Neural progenitor cell (in vitro differentiated cells): Measurements from ENCODE around the gene NIN. TPM values are rescaled to one million over a fixed set of nuclear protein-coding genes. Genes with fewer than 3 reads are reported as not detected.

Source experiments
- DNase-seq: peaks from one replicate; pipeline ENCODE4 v3.0.0-alpha.2; 2016; ENCODE audit warnings: low spot score
- H2AFZ ChIP-seq: fragments of 200-600 bp; sonication (generic); replicated peaks from 2 replicates; pipeline ENCODE4 v1.6.1; 2016; ENCODE audit warnings: antibody characterized with exemption
- H3F3A ChIP-seq: fragments of 200-600 bp; sonication (generic); 2 replicates; pipeline ENCODE4 v1.6.1; 2016; ENCODE audit warnings: antibody characterized with exemption, low read depth
- H3K27ac ChIP-seq: fragments of 200-600 bp; sonication (generic); 2 replicates; pipeline ENCODE4 v1.5.1; 2016; ENCODE audit warnings: mild to moderate bottlenecking
- H3K27me3 ChIP-seq: fragments of 200-600 bp; sonication (generic); 2 replicates; pipeline ENCODE4 v1.6.1; 2016; ENCODE audit warnings: mild to moderate bottlenecking, moderate library complexity
- H3K36me3 ChIP-seq: fragments of 200-600 bp; sonication (generic); 2 replicates; pipeline ENCODE4 v1.5.1; 2016
- H3K4me1 ChIP-seq: fragments of 200-600 bp; sonication (generic); 2 replicates; pipeline ENCODE4 v1.6.1; 2016; ENCODE audit warnings: mixed run types
- H3K4me2 ChIP-seq: fragments of 200-600 bp; sonication (generic); 2 replicates; pipeline ENCODE4 v1.6.1; 2016
- H3K4me3 ChIP-seq: fragments of 200-600 bp; sonication (generic); 2 replicates; pipeline ENCODE4 v1.5.1; 2016
- H3K79me2 ChIP-seq: fragments of 200-600 bp; sonication (generic); 2 replicates; pipeline ENCODE4 v1.6.1; 2016; ENCODE audit warnings: low read depth
- H3K9ac ChIP-seq: fragments of 200-600 bp; sonication (generic); 2 replicates; pipeline ENCODE4 v1.6.1; 2016
- H3K9me3 ChIP-seq: fragments of 200-600 bp; sonication (generic); 2 replicates; pipeline ENCODE4 v1.5.1; 2016; ENCODE audit warnings: low read depth
- H4K20me1 ChIP-seq: fragments of 200-600 bp; sonication (generic); 2 replicates; pipeline ENCODE4 v1.6.1; 2016; ENCODE audit warnings: low read depth
- H3K27ac Mint-ChIP-seq: 3 replicates; pipeline ENCODE4 v1.8.0; 2021; ENCODE audit warnings: mixed read lengths
- H3K27me3 Mint-ChIP-seq: 2 replicates; pipeline ENCODE4 v1.8.0; 2022; ENCODE audit warnings: low read depth, mild to moderate bottlenecking, inconsistent platforms, moderate library complexity, mixed read lengths; ENCODE audit not compliant: insufficient read depth
- H3K36me3 Mint-ChIP-seq: 3 replicates; pipeline ENCODE4 v1.8.0; 2021; ENCODE audit warnings: mixed read lengths
- H3K4me1 Mint-ChIP-seq: 3 replicates; pipeline ENCODE4 v1.8.0; 2021; ENCODE audit warnings: mixed read lengths
- H3K4me3 Mint-ChIP-seq: 3 replicates; pipeline ENCODE4 v1.8.0; 2021; ENCODE audit warnings: mild to moderate bottlenecking, moderate library complexity, mixed read lengths
- H3K9me3 Mint-ChIP-seq: 3 replicates; pipeline ENCODE4 v1.8.0; 2020; ENCODE audit warnings: mixed read lengths
- EZH2 ChIP-seq: fragments of 200-600 bp; sonication (generic); IDR thresholded peaks from 2 replicates; pipeline ENCODE4 v1.6.1; 2017; ENCODE audit warnings: antibody characterized with exemption, mild to moderate bottlenecking, moderate library complexity
- EZH2phosphoT487 ChIP-seq: fragments of 200-600 bp; sonication (generic); IDR thresholded peaks from 2 replicates; pipeline ENCODE4 v1.6.1; 2017; ENCODE audit warnings: antibody characterized with exemption
- total RNA-seq: library from RNA; depleted of rRNA; stranded (reverse); fragments of >200 nt; gene quantifications from 2 replicates; pipeline ENCODE4 v1.2.3, GENCODE V29; 2015; ENCODE audit warnings: low replicate concordance
- TF ChIP-seq, protein P1 (sequence below): fragments of 200-600 bp; sonication (generic); IDR thresholded peaks from 2 replicates; pipeline ENCODE4 v1.5.1; 2017; ENCODE audit warnings: antibody characterized with exemption, mild to moderate bottlenecking

The NIN gene
- total RNA-seq, 1 donor from 2014 or later: 49.0 TPM

- TF ChIP-seq, protein P1, sequence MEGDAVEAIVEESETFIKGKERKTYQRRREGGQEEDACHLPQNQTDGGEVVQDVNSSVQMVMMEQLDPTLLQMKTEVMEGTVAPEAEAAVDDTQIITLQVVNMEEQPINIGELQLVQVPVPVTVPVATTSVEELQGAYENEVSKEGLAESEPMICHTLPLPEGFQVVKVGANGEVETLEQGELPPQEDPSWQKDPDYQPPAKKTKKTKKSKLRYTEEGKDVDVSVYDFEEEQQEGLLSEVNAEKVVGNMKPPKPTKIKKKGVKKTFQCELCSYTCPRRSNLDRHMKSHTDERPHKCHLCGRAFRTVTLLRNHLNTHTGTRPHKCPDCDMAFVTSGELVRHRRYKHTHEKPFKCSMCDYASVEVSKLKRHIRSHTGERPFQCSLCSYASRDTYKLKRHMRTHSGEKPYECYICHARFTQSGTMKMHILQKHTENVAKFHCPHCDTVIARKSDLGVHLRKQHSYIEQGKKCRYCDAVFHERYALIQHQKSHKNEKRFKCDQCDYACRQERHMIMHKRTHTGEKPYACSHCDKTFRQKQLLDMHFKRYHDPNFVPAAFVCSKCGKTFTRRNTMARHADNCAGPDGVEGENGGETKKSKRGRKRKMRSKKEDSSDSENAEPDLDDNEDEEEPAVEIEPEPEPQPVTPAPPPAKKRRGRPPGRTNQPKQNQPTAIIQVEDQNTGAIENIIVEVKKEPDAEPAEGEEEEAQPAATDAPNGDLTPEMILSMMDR: no peak
- TF ChIP-seq EZH2 (no peak), EZH2phosphoT487 (no peak)
- Mint-ChIP-seq H3K27ac (peak overlapping the region; percentile 55), H3K4me3 (peak overlapping the region; percentile 20), H3K27me3 (peaks cover 4% of the 10 kb centered on the region), H3K4me1 (peaks cover 47% of the 10 kb centered on the region), H3K9me3 (no peaks in the 10 kb centered on the region), H3K36me3 (peaks cover 9% of the 10 kb centered on the region)
- Histone ChIP-seq H3K4me3 (no peak overlapping the region), H3K4me2 (peak overlapping the region; percentile 34), H3K27ac (peak overlapping the region; percentile 64), H3K36me3 (no peaks in the 10 kb centered on the region), H3F3A (peaks cover 53% of the 10 kb centered on the region), H3K27me3 (no peaks in the 10 kb centered on the region), H3K9ac (no peak overlapping the region), H4K20me1 (no peaks in the 10 kb centered on the region), H3K4me1 (peaks cover 58% of the 10 kb centered on the region), H3K79me2 (no peaks in the 10 kb centered on the region), H3K9me3 (no peaks in the 10 kb centered on the region), H2AFZ (no peak overlapping the region)
- no peak for DNase-seq
Measured at GRCh38 chr14:50783563-50783962, 47.4 kb downstream of the NIN start.

GRCh38 chr14:50780393-50780792 is 50.6 kb downstream of the NIN start:
- Mint-ChIP-seq H3K36me3 (peaks cover 17% of the 10 kb centered on the region), H3K4me1 (peaks cover 20% of the 10 kb centered on the region), H3K27ac (no peak overlapping the region), H3K27me3 (no peaks in the 10 kb centered on the region), H3K9me3 (no peaks in the 10 kb centered on the region), H3K4me3 (no peak overlapping the region)
- no peak for DNase-seq
- H4K20me1 ChIP-seq: no peaks in the 10 kb centered on the region
- no peaks in the 10 kb centered on the region for H3K79me2 ChIP-seq
- no peak overlapping the region for H3K4me2 ChIP-seq
- H2AFZ ChIP-seq: no peak overlapping the region
- no peaks in the 10 kb centered on the region for H3K27me3 ChIP-seq
- TF ChIP-seq, protein P1: no peak
- TF ChIP-seq EZH2phosphoT487 (no peak), EZH2 (no peak)
- no peaks in the 10 kb centered on the region for H3K36me3 ChIP-seq
- H3K9me3 ChIP-seq: no peaks in the 10 kb centered on the region
- H3K4me1 ChIP-seq: peaks cover 35% of the 10 kb centered on the region
- H3K27ac ChIP-seq: no peak overlapping the region
- no peak overlapping the region for H3K4me3 ChIP-seq
- no peak overlapping the region for H3K9ac ChIP-seq
- H3F3A ChIP-seq: peaks cover 34% of the 10 kb centered on the region

- no peaks in the 10 kb centered on the region for H4K20me1 ChIP-seq
- Mint-ChIP-seq H3K27me3 (no peaks in the 10 kb centered on the region), H3K9me3 (no peaks in the 10 kb centered on the region), H3K4me3 (no peak overlapping the region), H3K4me1 (peaks cover 8% of the 10 kb centered on the region), H3K36me3 (peaks cover 24% of the 10 kb centered on the region), H3K27ac (no peak overlapping the region)
- H3K27me3 ChIP-seq: no peaks in the 10 kb centered on the region
- no peaks in the 10 kb centered on the region for H3K79me2 ChIP-seq
- peaks cover 20% of the 10 kb centered on the region for H3F3A ChIP-seq
- no peak overlapping the region for H3K9ac ChIP-seq
- H3K36me3 ChIP-seq: no peaks in the 10 kb centered on the region
- DNase-seq: no peak
- H3K4me1 ChIP-seq: peaks cover 20% of the 10 kb centered on the region
- H3K9me3 ChIP-seq: no peaks in the 10 kb centered on the region
- no peak for TF ChIP-seq EZH2phosphoT487
- TF ChIP-seq, protein P1: no peak
- no peak overlapping the region for H3K4me2 ChIP-seq
- no peak overlapping the region for H3K4me3 ChIP-seq
- peak overlapping the region; percentile 68 for H3K27ac ChIP-seq
- no peak overlapping the region for H2AFZ ChIP-seq
Measured at GRCh38 chr14:50778721-50779483, 52.1 kb downstream of the NIN start.
